OCI-LY3 (cell line): ENCODE data around the gene ARMH3.

ENCODE experiments used
- CTCF ChIP-seq: fragments of 200-600, 300-600 bp; sonication (generic); IDR thresholded peaks from 2 replicates; pipeline ENCODE4 v1.5.1; 2014; ENCODE audit warnings: antibody characterized with exemption, low read length, low read depth
- EZH2phosphoT487 ChIP-seq: fragments of 200-600 bp; shearing (Covaris generic); IDR thresholded peaks from 2 replicates; pipeline ENCODE4 v1.6.1; 2018; ENCODE audit warnings: antibody characterized with exemption, mixed run types, low read depth

- no peak for TF ChIP-seq CTCF
- no peak for TF ChIP-seq EZH2phosphoT487
Measured at GRCh38 chr10:101974091-101974971, 81.6 kb downstream of the ARMH3 start.
